GM19463 (cell line): ENCODE measurements around the gene ZMYND11.
"Not testable (repeated sequence)": the region's sequence is repeated elsewhere in the genome, so short reads cannot be mapped to it uniquely, and the experiment has no call there.

Source experiments
- ATAC-seq: cut with Tn5 transposase; IDR thresholded peaks from one replicate; pipeline ENCODE4 v1.9.1; 2021; ENCODE audit warnings: mild to moderate bottlenecking, moderate library complexity; ENCODE audit not compliant: unreplicated experiment

ZMYND11 gene

GRCh38 chr10:279232-279631 lies 144.0 kb downstream of the ZMYND11 start:
- no peak for ATAC-seq

GRCh38 chr10:279655-280054 lies 144.4 kb downstream of the ZMYND11 start:
- no peak for ATAC-seq

DNA sequence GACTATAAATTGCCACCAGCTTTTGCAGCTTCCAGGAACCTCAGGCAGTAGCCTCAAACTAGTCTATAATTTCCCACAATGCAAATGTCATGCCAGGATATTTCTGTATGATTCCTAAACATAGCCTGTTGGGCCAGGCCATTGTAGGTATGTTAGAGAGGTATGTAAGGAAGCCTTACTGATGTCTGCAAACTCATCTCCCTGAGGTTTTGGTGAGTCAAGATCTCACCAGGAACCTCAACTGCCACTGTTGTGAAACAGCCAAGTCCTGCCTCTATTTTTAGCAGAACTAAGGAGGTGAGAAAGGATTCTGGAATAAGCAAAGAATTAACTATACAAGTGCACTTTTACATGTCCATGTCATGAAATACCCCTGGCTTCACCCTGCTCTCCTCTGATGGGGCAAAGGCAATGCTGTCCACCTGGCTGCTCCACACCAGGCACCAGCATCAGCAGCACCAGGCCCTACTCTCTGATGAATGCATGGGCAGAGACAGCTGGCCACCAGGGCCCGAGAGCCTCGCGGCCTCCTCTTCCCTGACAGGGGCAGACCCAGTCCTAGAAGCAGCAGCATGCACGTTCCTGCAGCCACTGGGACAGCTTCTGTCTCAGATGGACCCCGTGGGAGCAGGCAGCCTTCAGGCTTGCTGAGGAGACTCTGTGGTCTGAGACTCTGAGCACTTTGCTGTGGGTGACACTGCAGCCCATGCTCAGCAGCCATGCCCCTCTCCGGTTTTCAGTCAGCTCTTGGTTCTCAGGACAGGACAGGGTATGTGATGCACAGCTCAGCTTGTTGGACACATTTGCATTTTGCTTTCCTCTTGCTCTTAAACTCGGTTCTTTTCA lies 147.3 kb downstream of the ZMYND11 start:
- ATAC-seq, result no peak

GRCh38 chr10:283140-283479 lies 147.9 kb downstream of the ZMYND11 start:
- no peak for ATAC-seq

DNA sequence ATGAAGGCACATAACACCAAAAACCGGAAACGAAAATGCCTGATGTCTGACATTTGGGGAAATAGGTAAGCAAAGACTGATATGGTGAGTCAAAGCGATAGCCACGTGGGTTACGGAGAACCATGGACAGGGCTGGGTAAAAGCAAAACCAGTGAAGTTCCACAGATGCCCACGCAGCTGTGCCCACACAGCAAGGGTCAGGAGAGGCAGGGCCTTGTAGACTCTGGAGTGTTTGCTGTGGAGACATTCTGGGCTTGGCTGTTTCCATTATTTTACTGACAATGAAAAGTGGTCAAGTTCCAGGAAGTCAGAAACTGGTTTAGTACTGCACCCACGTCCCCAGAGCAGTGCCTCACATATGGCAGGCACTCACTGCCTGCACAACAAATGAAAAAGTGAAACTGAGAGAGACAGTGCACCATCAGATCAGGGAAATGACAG lies 148.7 kb downstream of the ZMYND11 start:
- peak; percentile 80 for ATAC-seq

DNA sequence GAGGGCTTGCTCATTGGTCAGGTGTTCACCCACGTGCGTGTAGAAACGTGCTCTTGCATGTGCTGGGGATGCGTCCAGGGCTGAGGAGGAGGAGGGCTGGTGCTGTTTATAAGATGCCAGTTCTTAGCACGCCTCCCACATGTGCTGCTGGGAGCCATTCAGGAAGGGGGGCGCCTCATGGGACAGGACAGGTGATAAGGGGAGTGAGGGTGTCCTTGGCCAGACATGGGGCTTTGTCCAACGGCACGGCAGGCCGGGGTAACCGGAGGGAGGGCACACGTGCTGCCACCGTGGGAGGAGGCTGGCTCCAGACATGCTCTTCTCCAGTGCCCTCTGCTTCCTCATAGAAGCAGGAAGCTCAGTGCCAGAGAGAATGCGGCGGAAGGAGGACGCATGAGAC lies 150.0 kb downstream of the ZMYND11 start:
- no peak for ATAC-seq

- no peak for ATAC-seq
Measured at GRCh38 chr10:287026-287709, 151.9 kb downstream of the ZMYND11 start.

GRCh38 chr10:287814-288213 lies 152.6 kb downstream of the ZMYND11 start:
- ATAC-seq, result no peak

- no peak for ATAC-seq
Measured at GRCh38 chr10:288316-289200, 153.3 kb downstream of the ZMYND11 start.

GRCh38 chr10:289581-289980 lies 154.3 kb downstream of the ZMYND11 start:
- ATAC-seq, result no peak

GRCh38 chr10:290026-290725 lies 154.9 kb downstream of the ZMYND11 start:
- no peak for ATAC-seq

DNA sequence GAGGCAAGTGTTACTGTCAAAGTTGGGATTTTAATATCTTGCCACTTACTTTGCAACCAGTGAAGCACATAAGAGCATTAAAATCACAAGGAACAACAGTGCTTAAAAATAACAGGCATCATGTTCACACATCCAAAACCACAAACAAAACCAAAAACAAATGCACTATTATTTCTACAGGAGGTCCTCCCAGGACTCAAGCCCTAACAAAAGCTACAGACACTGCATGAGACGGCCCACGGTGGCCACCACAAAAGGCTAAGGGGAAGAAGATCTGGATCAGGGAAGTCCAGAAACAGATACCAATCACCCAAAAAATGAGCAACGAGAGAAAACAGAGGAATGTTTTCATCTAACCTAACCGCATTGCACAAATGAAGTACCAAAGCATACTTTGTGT lies 158.4 kb downstream of the ZMYND11 start:
- ATAC-seq, result no peak

DNA sequence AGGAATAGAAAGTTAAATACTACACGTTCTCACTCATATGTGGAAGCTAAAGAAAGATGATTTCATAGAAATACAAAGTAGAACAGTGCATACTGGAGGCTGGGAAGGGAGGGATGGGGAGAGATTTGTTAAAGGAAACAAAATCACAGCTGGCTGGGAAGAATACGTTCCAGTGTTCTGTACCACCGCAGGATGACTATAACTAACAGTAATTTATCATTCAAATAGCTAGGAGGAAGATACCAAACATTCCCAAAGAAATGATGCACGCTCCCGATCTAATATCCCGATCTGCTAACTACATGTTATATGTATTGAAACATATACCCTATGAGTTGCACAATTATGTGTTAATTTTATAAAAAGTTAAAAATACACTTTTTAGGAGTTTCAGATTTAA lies 162.3 kb downstream of the ZMYND11 start:
- ATAC-seq, result no peak

DNA sequence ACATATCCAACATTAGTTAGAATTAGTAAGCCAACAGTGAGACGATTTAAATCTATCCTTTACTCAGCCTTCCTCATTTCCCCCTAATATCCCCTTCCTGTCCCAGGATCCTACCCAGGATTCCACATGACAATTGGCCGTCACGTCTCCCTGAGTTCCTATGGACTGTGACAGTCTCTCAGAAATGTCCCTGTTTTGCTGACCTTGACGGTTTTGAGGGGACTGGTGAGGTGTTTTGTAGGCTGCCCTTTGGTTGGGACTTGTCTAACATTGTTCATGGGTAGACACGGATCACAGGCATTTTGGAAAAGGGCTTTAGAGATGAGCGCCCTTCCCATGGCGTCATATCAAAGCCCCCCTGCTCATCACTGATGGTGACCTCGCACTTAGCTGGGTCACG lies 162.8 kb downstream of the ZMYND11 start:
- ATAC-seq, result no peak

GRCh38 chr10:299512-299911 lies 164.3 kb downstream of the ZMYND11 start:
- ATAC-seq, result no peak

DNA sequence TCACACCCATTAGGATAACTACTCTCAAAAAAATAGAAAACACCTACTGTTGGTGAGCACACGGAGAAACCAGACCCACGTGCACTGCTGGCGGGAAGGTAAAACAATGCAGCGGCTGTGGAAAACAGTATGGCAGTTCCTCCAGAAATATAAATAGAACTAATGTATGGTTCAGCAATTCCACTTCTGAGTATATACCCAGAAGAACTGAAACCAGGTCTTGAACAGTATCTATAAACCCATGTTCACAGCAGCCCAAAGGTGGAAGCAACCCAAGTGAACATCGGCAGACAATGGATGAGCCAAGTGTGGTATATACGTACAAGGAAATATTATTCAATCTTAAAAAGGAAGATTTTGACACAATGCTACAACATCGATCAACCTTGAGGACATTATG lies 164.7 kb downstream of the ZMYND11 start:
- ATAC-seq, result no peak

- ATAC-seq, result not testable (repeated sequence)
Measured at GRCh38 chr10:300580-300979, 165.3 kb downstream of the ZMYND11 start.

DNA sequence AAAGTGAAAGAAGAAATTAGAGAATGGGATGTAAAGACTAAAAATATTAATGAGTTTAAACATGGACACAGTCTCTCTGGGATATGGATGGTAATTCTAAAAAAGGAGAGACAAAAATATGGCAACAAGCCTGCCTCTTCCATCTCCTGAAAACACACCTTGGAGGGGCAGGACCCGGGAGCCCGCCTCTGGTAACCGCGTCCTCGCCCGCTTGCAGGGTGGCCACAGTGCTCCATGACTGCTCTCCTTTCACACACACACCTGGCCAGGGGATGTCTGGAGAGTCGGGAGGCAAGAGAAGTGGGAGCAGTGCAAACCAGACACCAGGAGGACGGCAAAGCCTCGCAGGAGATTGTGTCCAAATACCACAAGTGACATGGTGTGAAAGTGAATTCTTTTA lies 166.3 kb downstream of the ZMYND11 start:
- ATAC-seq, result no peak
